Lung (tissue), 12 donors: ENCODE measurements around the gene PPP1R8. TPM values are rescaled to one million over a fixed set of nuclear protein-coding genes. Genes with fewer than 3 reads are reported as not detected.

Source experiments
- ATAC-seq: fragments of 200-7000 bp; cut with Tn5 transposase; one replicate; pipeline ENCODE4 v1.9.1; 2020; ENCODE audit warnings: moderate number of reproducible peaks; ENCODE audit not compliant: insufficient read depth, low FRiP score
- DNase-seq, 3 donors: peaks; one replicate each; pipeline ENCODE4 v3.0.0-alpha.2; 2013 to 2017
- H3K27ac ChIP-seq, 2 donors: one replicate each; pipeline ENCODE4 v1.5.1; 2013; ENCODE audit warnings: mild to moderate bottlenecking in 2 of 2, moderate library complexity in 2 of 2, control low read depth in 1 of 2, inconsistent platforms in 1 of 2, low read depth in 1 of 2, low read length in 1 of 2
- H3K27me3 ChIP-seq, 3 donors: one replicate each; pipeline ENCODE4 v1.5.1; 2013; ENCODE audit warnings: low read length in 2 of 3; ENCODE audit not compliant: control insufficient read depth in 3 of 3, insufficient read depth in 3 of 3
- H3K36me3 ChIP-seq, 4 donors: one replicate each; pipeline ENCODE4 v1.5.1; 2013; ENCODE audit warnings: low read length in 4 of 4, mild to moderate bottlenecking in 1 of 4, moderate library complexity in 1 of 4; ENCODE audit not compliant: control insufficient read depth in 4 of 4, insufficient read depth in 4 of 4
- H3K4me1 ChIP-seq, 5 donors: one replicate each; pipeline ENCODE4 v1.5.1; 2013; ENCODE audit warnings: low read length in 5 of 5, mild to moderate bottlenecking in 2 of 5, moderate library complexity in 1 of 5; ENCODE audit not compliant: control insufficient read depth in 5 of 5, insufficient read depth in 5 of 5
- H3K4me3 ChIP-seq: one replicate; pipeline ENCODE4 v1.5.1; 2013; ENCODE audit warnings: mild to moderate bottlenecking, control low read depth, moderate library complexity
- H3K9ac ChIP-seq, 2 donors: one replicate each; pipeline ENCODE4 v1.5.1; 2013; ENCODE audit warnings: low read length in 2 of 2, control low read depth in 1 of 2; ENCODE audit not compliant: insufficient read depth in 1 of 2
- H3K9me3 ChIP-seq, 4 donors: one replicate each; pipeline ENCODE4 v1.5.1; 2013; ENCODE audit warnings: low read length in 3 of 4, mild to moderate bottlenecking in 1 of 4, moderate library complexity in 1 of 4; ENCODE audit not compliant: control insufficient read depth in 4 of 4, insufficient read depth in 3 of 4
- CTCF ChIP-seq: IDR thresholded peaks from 2 replicates; pipeline ENCODE4 v1.5.1; 2012; ENCODE audit warnings: mild to moderate bottlenecking; ENCODE audit errors: control extremely low read depth, extremely low read depth
- WGBS, 2 donors: extraction: QIAGEN DNeasy Blood & Tissue Kit; methylation state at CpG; one replicate each; pipeline ENCODE4 v1.1.7; 2013; 5-methylcytosine and 5-hydroxymethylcytosine counted together
- polyA plus RNA-seq, 2 donors: library from polyadenylated mRNA; stranded (reverse); fragments of 200-250 nt; gene quantifications; one replicate each; pipeline ENCODE4 v1.2.1, GENCODE V29; 2013
- total RNA-seq, 2 donors: library from RNA; depleted of rRNA in 1 of 2; stranded (reverse); fragments of >200 nt in 1 of 2; gene quantifications; one replicate each; pipeline ENCODE4 v1.2.1, GENCODE V29; 2014 to 2021
- donor health status: control.
- donor health status: control.
- donor health status: Bipolar disorder and iron deficiency.
- donor health status: healthy.
- donor health status: DM: yes; HTN: yes; CAD: no.

Gene PPP1R8
- total and polyA plus RNA-seq, 4 donors = 20.9 to 37.0 (median 33.4) TPM

GRCh38 chr1:27885621-27886352 is 55.2 kb downstream of the PPP1R8 start:
- no peak overlapping the region for H3K4me3 ChIP-seq
- no peaks in the 10 kb centered on the region for H3K27me3 ChIP-seq
- H3K9me3 ChIP-seq = no peaks in the 10 kb centered on the region
- peak overlapping the region in 1 of 2 donors; percentile 93 for H3K27ac ChIP-seq
- ATAC-seq (peak; percentile 6), DNase-seq (no peak)
- no peak for TF ChIP-seq CTCF
- H3K36me3 ChIP-seq = peaks cover 0 to 24% (median 0%) of the 10 kb centered on the region in 4 donors
- H3K4me1 ChIP-seq = no peaks in the 10 kb centered on the region
- no peak overlapping the region for H3K9ac ChIP-seq
- WGBS, 2 donors = 42 to 71% methylated on average over 15 of the region's 15 CpGs

GRCh38 chr1:27886353-27886679 is 55.7 kb downstream of the PPP1R8 start:
- no peaks in the 10 kb centered on the region for H3K9me3 ChIP-seq
- no peaks in the 10 kb centered on the region for H3K4me1 ChIP-seq
- H3K27me3 ChIP-seq = no peaks in the 10 kb centered on the region
- H3K36me3 ChIP-seq = peaks cover 0 to 24% (median 2%) of the 10 kb centered on the region in 4 donors
- no peak overlapping the region for H3K4me3 ChIP-seq
- H3K9ac ChIP-seq = no peak overlapping the region
- ATAC-seq (no peak), DNase-seq (no peak)
- WGBS, 2 donors = 34 to 64% methylated on average over 2 of the region's 2 CpGs
- H3K27ac ChIP-seq = peak overlapping the region in 1 of 2 donors; percentile 57
- no peak for TF ChIP-seq CTCF

GRCh38 chr1:27886744-27887143 is 56.2 kb downstream of the PPP1R8 start:
- Histone ChIP-seq H3K27me3 (no peaks in the 10 kb centered on the region), H3K9ac (no peak overlapping the region), H3K27ac (no peak overlapping the region), H3K4me3 (no peak overlapping the region), H3K4me1 (no peaks in the 10 kb centered on the region), H3K9me3 (no peaks in the 10 kb centered on the region), H3K36me3 (peaks cover 0 to 26% (median 3%) of the 10 kb centered on the region in 4 donors)
- TF ChIP-seq CTCF = no peak
- no peak for ATAC-seq
- 64 to 71% methylated on average over 3 of the region's 3 CpGs for WGBS, 2 donors
- DNase-seq = no peak
